ENCODE results near the gene LONP2.
"Not testable (repeated sequence)": the region's sequence is repeated elsewhere in the genome, so short reads cannot be mapped to it uniquely, and the experiment has no call there.

The LONP2 gene

GRCh38 chr16:48353565-48354163 is 109.6 kb downstream of the LONP2 start:
- peak; percentile 87 for TF ChIP-seq CTCF (IDR thresholded peaks at IDR 0.05; ENCODE audit: control insufficient read depth, insufficient read depth, low read depth, low read length, missing control alignments)
- DNase-seq (ENCODE audit: low read depth), result peak; percentile 23
- no peak overlapping the region for H3K4me3 ChIP-seq (ENCODE audit: control insufficient read depth, low read depth, low read length)

GRCh38 chr16:48354385-48354784 is 110.3 kb downstream of the LONP2 start:
- not testable (repeated sequence) for DNase-seq (ENCODE audit: low read depth); H3K4me3 ChIP-seq (ENCODE audit: control insufficient read depth, low read depth, low read length)

- TF ChIP-seq CTCF (IDR thresholded peaks at IDR 0.05; ENCODE audit: control insufficient read depth, insufficient read depth, low read depth, low read length, missing control alignments), result no peak
- no peak for DNase-seq (ENCODE audit: low read depth)
- H3K4me3 ChIP-seq (ENCODE audit: control insufficient read depth, low read depth, low read length), result no peak overlapping the region
Observed at GRCh38 chr16:48354877-48355855, 111.1 kb downstream of the LONP2 start.

- no peak overlapping the region for H3K4me3 ChIP-seq (ENCODE audit: control insufficient read depth, low read depth, low read length)
- no peak for DNase-seq (ENCODE audit: low read depth)
- TF ChIP-seq CTCF (IDR thresholded peaks at IDR 0.05; ENCODE audit: control insufficient read depth, insufficient read depth, low read depth, low read length, missing control alignments), result no peak
Observed at GRCh38 chr16:48356633-48357376, 112.7 kb downstream of the LONP2 start.

GRCh38 chr16:48358419-48358818 is 114.3 kb downstream of the LONP2 start:
- no peak for DNase-seq (ENCODE audit: low read depth)
- TF ChIP-seq CTCF (IDR thresholded peaks at IDR 0.05; ENCODE audit: control insufficient read depth, insufficient read depth, low read depth, low read length, missing control alignments), result no peak
- H3K4me3 ChIP-seq (ENCODE audit: control insufficient read depth, low read depth, low read length), result no peak overlapping the region

- H3K4me3 ChIP-seq (ENCODE audit: control insufficient read depth, low read depth, low read length), result no peak overlapping the region
- TF ChIP-seq CTCF (IDR thresholded peaks at IDR 0.05; ENCODE audit: control insufficient read depth, insufficient read depth, low read depth, low read length, missing control alignments), result no peak
- no peak for DNase-seq (ENCODE audit: low read depth)
Observed at GRCh38 chr16:48359983-48360382, 115.9 kb downstream of the LONP2 start.

Data from AG09309 (cell line).